Right lobe of liver (tissue), 4 donors: Measurements from ENCODE around the gene FAM236D.
"Not testable (repeated sequence)": the region's sequence is repeated elsewhere in the genome, so short reads cannot be mapped to it uniquely, and the experiment has no call there.

Experiments
- CTCF ChIP-seq, 4 donors: fragments of 200-600 bp in 3 of 4; fragments of 450-650 bp in 1 of 4; IDR thresholded peaks; one replicate each; pipeline versions ENCODE4 v1.5.1 to v1.8.0; 2016 to 2022; ENCODE audit warnings: antibody characterized with exemption in 4 of 4, mild to moderate bottlenecking in 2 of 4
- POLR2A ChIP-seq: fragments of 450-650 bp; IDR thresholded peaks from one replicate; pipeline ENCODE4 v1.6.1; 2017; ENCODE audit warnings: antibody characterized with exemption, mild to moderate bottlenecking
- donor health status: DM: no; HTN: no; CAD: no.
- donor health status: DM: no; HTN: no; CAD: no.
- donor health status: DM: no; HTN: yes; CAD: no.

- TF ChIP-seq CTCF (IDR thresholded peaks at IDR 0.05); POLR2A: not testable (repeated sequence)
These were observed 24.0 kb downstream of the FAM236D start for GRCh38 chrX:72783964-72784363.
